ENCODE measurements around the gene CRBN. TPM values are rescaled to one million over a fixed set of nuclear protein-coding genes. Genes with fewer than 3 reads are reported as not detected.

The CRBN gene
- total RNA-seq, 1 donor from 2014 or later: 56.0 TPM

GRCh38 chr3:3196148-3196861 is 16.8 kb upstream of the CRBN start:
- Histone ChIP-seq H3K27me3 (peaks cover 4% of the 10 kb centered on the region), H3K9me3 (no peaks in the 10 kb centered on the region), H3K36me3 (no peaks in the 10 kb centered on the region), H3K4me3 (no peak overlapping the region), H3K4me1 (no peaks in the 10 kb centered on the region), H3K27ac (no peak overlapping the region)
- TF ChIP-seq CTCF (IDR thresholded peaks at IDR 0.05): peak; percentile 38
- intact Hi-C loops (cut with DNase I): loop anchor here (10.0 kb wide), 1 partner anchor 1078 kb away; no protein-coding TSS in a partner anchor
- DNase-seq (no peak), ATAC-seq (no peak)

- intact Hi-C loops (cut with DNase I): loop anchor here (10.0 kb wide), 1 partner anchor 1080 kb away; no protein-coding TSS in a partner anchor
- Histone ChIP-seq H3K4me1 (no peaks in the 10 kb centered on the region), H3K27ac (no peak overlapping the region), H3K27me3 (no peaks in the 10 kb centered on the region), H3K9me3 (no peaks in the 10 kb centered on the region), H3K4me3 (no peak overlapping the region), H3K36me3 (no peaks in the 10 kb centered on the region)
- ATAC-seq (no peak), DNase-seq (no peak)
- TF ChIP-seq CTCF (IDR thresholded peaks at IDR 0.05): no peak
These were observed 15.4 kb upstream of the CRBN start for GRCh38 chr3:3194861-3195260.

- DNase-seq: no peak
- H3K27ac ChIP-seq: no peak overlapping the region
- no peaks in the 10 kb centered on the region for H3K4me1 ChIP-seq
- intact Hi-C loops (cut with DNase I): loop anchor here (10.0 kb wide), 1 partner anchor 1083 kb away; no protein-coding TSS in a partner anchor
- H3K27me3 ChIP-seq: no peaks in the 10 kb centered on the region
- H3K4me3 ChIP-seq: no peak overlapping the region
- no peaks in the 10 kb centered on the region for H3K36me3 ChIP-seq
- no peaks in the 10 kb centered on the region for H3K9me3 ChIP-seq
- TF ChIP-seq CTCF (IDR thresholded peaks at IDR 0.05): no peak
- no peak for ATAC-seq
These were observed 12.8 kb upstream of the CRBN start for GRCh38 chr3:3192286-3192675.

GRCh38 chr3:3191675-3192285 is 12.3 kb upstream of the CRBN start:
- no peak for DNase-seq

GRCh38 chr3:3189961-3190360 is 10.5 kb upstream of the CRBN start:
- Histone ChIP-seq H3K27ac (no peak overlapping the region), H3K27me3 (no peaks in the 10 kb centered on the region), H3K9me3 (peaks cover 6% of the 10 kb centered on the region), H3K36me3 (no peaks in the 10 kb centered on the region), H3K4me1 (no peaks in the 10 kb centered on the region), H3K4me3 (no peak overlapping the region)
- DNase-seq (no peak), ATAC-seq (no peak)
- intact Hi-C loops (cut with DNase I): loop anchor here (10.0 kb wide), 1 partner anchor 1085 kb away; no protein-coding TSS in a partner anchor
- TF ChIP-seq CTCF (IDR thresholded peaks at IDR 0.05): no peak

More at GRCh38 chr3:3191675-3192285, 12.3 kb upstream of the CRBN start:
- Histone ChIP-seq H3K4me1 (no peaks in the 10 kb centered on the region), H3K4me3 (no peak overlapping the region), H3K9me3 (peaks cover 1% of the 10 kb centered on the region), H3K27ac (no peak overlapping the region), H3K36me3 (no peaks in the 10 kb centered on the region), H3K27me3 (no peaks in the 10 kb centered on the region)
- ATAC-seq: peak; percentile 40
- no peak for TF ChIP-seq CTCF (IDR thresholded peaks at IDR 0.05)
- intact Hi-C loops (cut with DNase I): loop anchor here (10.0 kb wide), 1 partner anchor 1083 kb away; no protein-coding TSS in a partner anchor
